Measurements from ENCODE around the gene HSD17B12.

HSD17B12 gene

DNA sequence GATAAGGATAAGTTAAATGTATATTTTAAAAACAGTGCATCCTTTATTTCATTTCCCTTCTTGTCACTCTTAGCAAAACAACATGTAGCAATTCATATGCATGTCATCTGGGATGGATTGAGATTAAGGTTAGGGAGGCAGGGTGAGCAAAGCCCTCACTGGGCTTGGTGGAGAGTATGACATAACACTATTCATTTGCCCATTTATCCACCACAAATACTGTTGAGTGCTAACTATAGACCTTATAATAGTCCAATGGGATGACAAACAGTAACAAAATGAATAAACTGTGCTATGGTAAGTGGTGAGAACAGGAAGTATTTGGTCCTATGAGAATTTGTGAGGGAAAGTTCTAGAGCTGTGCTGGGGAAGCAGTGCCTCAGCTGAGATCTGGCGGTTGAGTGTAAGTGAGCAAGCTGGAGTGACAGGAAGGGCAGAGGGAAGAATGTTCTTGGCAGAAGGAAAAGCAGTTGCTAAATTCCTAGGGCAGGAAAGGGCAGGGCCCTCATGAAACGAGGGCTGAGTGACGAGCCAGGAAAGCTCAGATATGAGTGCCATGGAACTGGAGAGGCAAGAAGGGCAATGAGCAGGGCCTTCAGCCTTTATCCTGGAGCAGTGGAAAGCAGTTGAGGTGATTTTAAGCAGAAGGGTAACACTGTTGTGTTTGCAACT lies 6.7 kb downstream of the HSD17B12 start:
- DNase-seq (ENCODE audit: low read depth), result peak; percentile 31
- no peak overlapping the region for H3K4me3 ChIP-seq (ENCODE audit: low read length)
- TF ChIP-seq, protein P1, sequence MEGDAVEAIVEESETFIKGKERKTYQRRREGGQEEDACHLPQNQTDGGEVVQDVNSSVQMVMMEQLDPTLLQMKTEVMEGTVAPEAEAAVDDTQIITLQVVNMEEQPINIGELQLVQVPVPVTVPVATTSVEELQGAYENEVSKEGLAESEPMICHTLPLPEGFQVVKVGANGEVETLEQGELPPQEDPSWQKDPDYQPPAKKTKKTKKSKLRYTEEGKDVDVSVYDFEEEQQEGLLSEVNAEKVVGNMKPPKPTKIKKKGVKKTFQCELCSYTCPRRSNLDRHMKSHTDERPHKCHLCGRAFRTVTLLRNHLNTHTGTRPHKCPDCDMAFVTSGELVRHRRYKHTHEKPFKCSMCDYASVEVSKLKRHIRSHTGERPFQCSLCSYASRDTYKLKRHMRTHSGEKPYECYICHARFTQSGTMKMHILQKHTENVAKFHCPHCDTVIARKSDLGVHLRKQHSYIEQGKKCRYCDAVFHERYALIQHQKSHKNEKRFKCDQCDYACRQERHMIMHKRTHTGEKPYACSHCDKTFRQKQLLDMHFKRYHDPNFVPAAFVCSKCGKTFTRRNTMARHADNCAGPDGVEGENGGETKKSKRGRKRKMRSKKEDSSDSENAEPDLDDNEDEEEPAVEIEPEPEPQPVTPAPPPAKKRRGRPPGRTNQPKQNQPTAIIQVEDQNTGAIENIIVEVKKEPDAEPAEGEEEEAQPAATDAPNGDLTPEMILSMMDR (conservative IDR thresholded peaks at IDR 0.05; ENCODE audit: low read length), result no peak

DNA sequence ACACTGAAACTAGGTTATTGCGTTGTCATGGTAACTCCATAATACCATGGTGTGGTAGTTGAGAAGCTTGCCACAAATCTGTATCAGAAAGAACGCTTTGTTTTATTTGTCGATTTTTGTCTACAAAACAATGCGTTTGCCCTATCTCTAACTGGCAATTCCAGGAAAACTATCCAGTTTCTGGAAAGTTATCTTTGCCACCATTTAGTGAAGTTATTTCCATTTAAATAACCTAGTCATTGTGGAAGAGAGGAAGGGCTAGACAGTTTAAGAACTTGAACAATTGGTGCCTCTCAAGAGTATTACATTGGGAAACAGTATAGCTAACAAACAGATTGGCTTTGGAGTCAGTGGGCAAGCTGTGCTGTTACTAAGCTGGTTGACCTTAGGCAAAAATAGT lies 7.9 kb downstream of the HSD17B12 start:
- no peak for DNase-seq (ENCODE audit: low read depth)
- H3K4me3 ChIP-seq (ENCODE audit: low read length), result no peak overlapping the region
- TF ChIP-seq, protein P1 (conservative IDR thresholded peaks at IDR 0.05; ENCODE audit: low read length), result no peak

DNA sequence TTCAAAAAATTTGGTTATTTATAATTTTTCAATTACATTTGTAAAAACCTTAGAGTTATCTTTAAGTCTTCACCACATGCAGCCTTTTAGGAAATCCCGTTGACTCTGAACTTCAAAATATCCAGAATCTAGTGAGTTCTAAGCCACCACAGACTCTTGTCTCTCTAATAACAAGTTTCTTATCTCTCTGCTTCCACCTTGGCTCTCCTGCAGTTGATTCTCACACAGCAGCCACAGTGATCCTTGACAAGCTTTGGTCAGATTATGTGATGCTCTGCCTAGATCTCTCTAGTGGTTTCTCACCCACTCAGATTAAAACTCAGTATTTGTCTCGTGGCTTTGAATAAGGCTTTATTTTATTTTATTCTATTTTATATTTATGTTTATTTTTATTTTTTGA lies 8.6 kb downstream of the HSD17B12 start:
- no peak overlapping the region for H3K4me3 ChIP-seq (ENCODE audit: low read length)
- TF ChIP-seq, protein P1 (conservative IDR thresholded peaks at IDR 0.05; ENCODE audit: low read length), result no peak
- DNase-seq (ENCODE audit: low read depth), result no peak

DNA sequence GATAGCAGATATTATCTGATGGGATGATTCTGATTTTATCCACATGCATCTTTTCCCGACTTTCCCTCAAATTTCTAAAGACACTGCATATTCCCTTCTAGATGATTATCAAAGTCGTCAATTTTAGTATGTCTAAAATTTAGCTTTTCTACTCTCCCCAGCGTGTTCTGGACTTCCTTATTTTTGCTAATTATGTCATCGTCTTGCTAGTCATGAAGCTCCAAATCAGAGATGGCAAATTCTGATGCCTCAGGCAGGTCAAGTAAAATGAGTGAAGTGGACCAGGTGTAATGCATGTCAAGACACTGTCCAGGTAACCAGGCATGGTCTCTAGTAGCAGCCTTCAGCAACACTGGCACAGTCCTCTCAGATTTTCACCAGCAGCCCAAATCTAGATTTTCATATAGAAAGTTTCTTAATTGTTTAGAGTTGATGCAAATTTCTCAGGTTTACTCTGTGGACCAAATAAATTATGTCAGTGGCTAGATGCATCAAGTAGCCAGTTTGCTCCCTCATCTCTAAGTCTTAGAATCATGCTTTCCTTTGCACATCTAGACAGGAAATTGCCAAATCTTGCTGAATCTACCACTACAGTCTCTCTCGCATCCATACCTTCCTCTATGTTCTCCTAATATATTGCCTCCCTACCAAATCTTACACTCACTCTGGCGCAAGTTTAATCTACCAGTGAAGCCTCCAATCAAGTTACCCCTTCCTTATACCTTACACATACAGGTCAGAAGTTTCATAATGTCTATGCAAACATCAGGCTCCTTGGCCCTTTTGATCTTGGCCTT lies 10.6 kb downstream of the HSD17B12 start:
- DNase-seq (ENCODE audit: low read depth), result no peak
- TF ChIP-seq, protein P1 (conservative IDR thresholded peaks at IDR 0.05; ENCODE audit: low read length), result no peak

DNA sequence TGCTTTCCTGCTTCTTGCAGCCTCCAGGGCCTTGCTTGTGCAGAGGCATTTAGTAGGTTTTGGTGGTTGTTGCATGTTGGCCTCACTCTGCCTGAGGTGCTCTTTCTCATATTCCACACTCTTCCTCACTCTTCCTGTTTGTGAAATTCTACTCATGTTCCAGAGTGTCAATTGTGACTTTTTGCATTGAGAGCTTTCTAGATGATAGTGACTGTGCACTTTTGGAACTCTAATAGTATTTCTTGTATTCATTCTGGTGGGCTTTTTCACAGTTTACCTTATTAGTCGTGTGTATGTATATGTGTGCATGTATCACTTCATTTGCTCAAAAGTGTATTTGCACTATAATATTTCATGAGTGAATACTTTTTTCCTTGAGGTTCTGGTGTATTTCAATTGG lies 11.3 kb downstream of the HSD17B12 start:
- no peak overlapping the region for H3K4me3 ChIP-seq (ENCODE audit: low read length)
- TF ChIP-seq, protein P1 (conservative IDR thresholded peaks at IDR 0.05; ENCODE audit: low read length), result no peak
- DNase-seq (ENCODE audit: low read depth), result no peak

More for the DNA sequence above, 10.6 kb downstream of the HSD17B12 start:
- H3K4me3 ChIP-seq (ENCODE audit: low read length), result no peak overlapping the region

DNA sequence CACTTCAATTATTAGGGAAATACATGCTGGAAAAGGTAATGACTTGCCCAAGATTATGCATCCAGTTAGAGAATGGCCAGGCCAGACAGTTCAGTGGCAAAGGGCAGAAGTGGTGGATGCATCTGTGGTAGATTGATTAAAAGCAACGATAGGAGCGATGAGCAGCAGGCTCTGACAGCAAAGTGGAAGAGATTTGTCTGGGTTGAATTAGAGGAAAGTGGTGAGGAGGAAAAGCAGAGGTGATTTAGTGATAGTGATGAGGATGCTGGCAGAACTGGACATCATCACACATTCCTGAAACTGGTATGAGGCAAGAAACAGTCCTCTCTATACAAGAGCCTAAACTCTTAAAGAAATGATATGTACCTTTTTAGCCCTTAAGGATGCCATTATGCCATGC lies 12.5 kb downstream of the HSD17B12 start:
- H3K4me3 ChIP-seq (ENCODE audit: low read length), result no peak overlapping the region
- TF ChIP-seq, protein P1 (conservative IDR thresholded peaks at IDR 0.05; ENCODE audit: low read length), result no peak
- no peak for DNase-seq (ENCODE audit: low read depth)

DNA sequence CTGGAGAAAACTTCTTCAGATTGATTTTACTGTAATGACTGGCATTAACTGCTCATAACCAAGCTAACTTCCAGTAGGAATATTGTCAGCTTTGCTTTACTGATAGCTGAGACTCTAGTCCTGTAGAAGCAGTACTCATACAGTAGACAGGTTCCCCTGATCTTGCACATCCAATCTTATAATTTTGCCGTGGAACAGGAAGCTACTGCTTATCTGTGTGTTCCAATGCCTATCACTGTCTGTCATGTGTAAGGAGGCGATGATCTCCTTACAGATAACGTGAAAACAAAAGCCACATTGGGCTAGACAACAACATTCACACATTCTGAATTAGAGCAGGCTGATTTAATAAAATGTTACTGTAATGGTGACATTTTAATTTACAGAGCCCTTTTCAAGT lies 13.2 kb downstream of the HSD17B12 start:
- DNase-seq (ENCODE audit: low read depth), result no peak
- no peak overlapping the region for H3K4me3 ChIP-seq (ENCODE audit: low read length)
- TF ChIP-seq, protein P1 (conservative IDR thresholded peaks at IDR 0.05; ENCODE audit: low read length), result no peak
